ENCODE data around the gene RFC3.

- TF ChIP-seq, protein P1, sequence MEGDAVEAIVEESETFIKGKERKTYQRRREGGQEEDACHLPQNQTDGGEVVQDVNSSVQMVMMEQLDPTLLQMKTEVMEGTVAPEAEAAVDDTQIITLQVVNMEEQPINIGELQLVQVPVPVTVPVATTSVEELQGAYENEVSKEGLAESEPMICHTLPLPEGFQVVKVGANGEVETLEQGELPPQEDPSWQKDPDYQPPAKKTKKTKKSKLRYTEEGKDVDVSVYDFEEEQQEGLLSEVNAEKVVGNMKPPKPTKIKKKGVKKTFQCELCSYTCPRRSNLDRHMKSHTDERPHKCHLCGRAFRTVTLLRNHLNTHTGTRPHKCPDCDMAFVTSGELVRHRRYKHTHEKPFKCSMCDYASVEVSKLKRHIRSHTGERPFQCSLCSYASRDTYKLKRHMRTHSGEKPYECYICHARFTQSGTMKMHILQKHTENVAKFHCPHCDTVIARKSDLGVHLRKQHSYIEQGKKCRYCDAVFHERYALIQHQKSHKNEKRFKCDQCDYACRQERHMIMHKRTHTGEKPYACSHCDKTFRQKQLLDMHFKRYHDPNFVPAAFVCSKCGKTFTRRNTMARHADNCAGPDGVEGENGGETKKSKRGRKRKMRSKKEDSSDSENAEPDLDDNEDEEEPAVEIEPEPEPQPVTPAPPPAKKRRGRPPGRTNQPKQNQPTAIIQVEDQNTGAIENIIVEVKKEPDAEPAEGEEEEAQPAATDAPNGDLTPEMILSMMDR (IDR thresholded peaks at IDR 0.05; ENCODE audit: insufficient read depth, low read length), result no peak
- no peak for TF ChIP-seq POLR2AphosphoS5 (IDR thresholded peaks at IDR 0.05; ENCODE audit: low read depth)
Observed at GRCh38 chr13:33882804-33883203, 64.9 kb downstream of the RFC3 start.
